CD4-positive, alpha-beta T cell treated with Interleukin-15 for 4 hours (primary cell): ENCODE results near the gene LYST.

ENCODE experiments used
- DNase-seq: peaks from one replicate; pipeline ENCODE4 v3.0.0-alpha.2; 2020; ENCODE audit warnings: low spot score

LYST gene

GRCh38 chr1:235883261-235883927, 16.7 kb upstream of the LYST start:
- no peak for DNase-seq

- DNase-seq = no peak
These were observed 16.1 kb upstream of the LYST start for GRCh38 chr1:235882816-235883215.

- DNase-seq = no peak
These were observed 15.4 kb upstream of the LYST start for GRCh38 chr1:235881930-235882700.

- DNase-seq = no peak
These were observed 11.5 kb upstream of the LYST start for GRCh38 chr1:235878082-235878811.

- DNase-seq = no peak
These were observed 9.7 kb upstream of the LYST start for GRCh38 chr1:235876402-235876841.

- no peak for DNase-seq
These were observed 8.4 kb upstream of the LYST start for GRCh38 chr1:235875036-235875597.

- DNase-seq = no peak
These were observed 7.6 kb upstream of the LYST start for GRCh38 chr1:235874261-235874660.

- no peak for DNase-seq
These were observed 6.9 kb upstream of the LYST start for GRCh38 chr1:235873571-235873970.

- peak; percentile 31 for DNase-seq
These were observed 6.3 kb upstream of the LYST start for GRCh38 chr1:235873045-235873444.

- no peak for DNase-seq
These were observed 5.6 kb upstream of the LYST start for GRCh38 chr1:235872270-235872669.

- DNase-seq = peak; percentile 45
These were observed 1.3 kb upstream of the LYST start for GRCh38 chr1:235867903-235868469.

GRCh38 chr1:235866913-235867845, 473 bp upstream of the LYST start:
- peak; percentile 98 for DNase-seq

- DNase-seq = no peak
These were observed 1.0 kb downstream of the LYST start for GRCh38 chr1:235865565-235866204.

- DNase-seq = no peak
These were observed 1.7 kb downstream of the LYST start for GRCh38 chr1:235864931-235865525.

- DNase-seq = no peak
These were observed 2.2 kb downstream of the LYST start for GRCh38 chr1:235864469-235864868.

- no peak for DNase-seq
These were observed 3.0 kb downstream of the LYST start for GRCh38 chr1:235863699-235864093.

GRCh38 chr1:235861857-235862256, 4.8 kb downstream of the LYST start:
- DNase-seq = no peak

GRCh38 chr1:235860829-235861228, 5.9 kb downstream of the LYST start:
- DNase-seq = no peak

GRCh38 chr1:235859789-235860188, 6.9 kb downstream of the LYST start:
- no peak for DNase-seq

- no peak for DNase-seq
These were observed 7.9 kb downstream of the LYST start for GRCh38 chr1:235858766-235859165.
